Liver (tissue), 3 donors: ENCODE measurements around the gene CNOT3.

Experiments
- CTCF ChIP-seq: fragments of 150-350 bp; IDR thresholded peaks from 2 replicates; pipeline ENCODE4 v1.5.1; 2017; ENCODE audit warnings: improper control_type of control experiment, low read depth, low read length; ENCODE audit not compliant: missing input control
- EGR1 ChIP-seq, 2 donors: IDR thresholded peaks; 2 replicates each; pipeline ENCODE4 v1.6.1; 2016 to 2018; ENCODE audit warnings: antibody characterized with exemption in 2 of 2, low read depth in 2 of 2
- FOXA1 ChIP-seq: IDR thresholded peaks from 2 replicates; pipeline ENCODE4 v1.6.1; 2016; ENCODE audit warnings: antibody characterized with exemption
- GABPA ChIP-seq, 2 donors: IDR thresholded peaks in 1 of 2; conservative IDR thresholded peaks in 1 of 2; 2 replicates each; pipeline ENCODE4 v1.6.1; 2016; ENCODE audit warnings: antibody characterized with exemption in 2 of 2, mild to moderate bottlenecking in 1 of 2, moderate library complexity in 1 of 2
- JUND ChIP-seq, 2 donors: IDR thresholded peaks; 2 replicates each; pipeline ENCODE4 v1.6.1; 2016; ENCODE audit warnings: antibody characterized with exemption in 2 of 2
- MAX ChIP-seq: IDR thresholded peaks from 2 replicates; pipeline ENCODE4 v1.6.1; 2016; ENCODE audit warnings: antibody characterized with exemption
- NR2F2 ChIP-seq: IDR thresholded peaks from 2 replicates; pipeline ENCODE4 v1.6.1; 2016; ENCODE audit warnings: antibody characterized with exemption
- RAD21 ChIP-seq, 2 donors: IDR thresholded peaks; 2 replicates each; pipeline ENCODE4 v1.6.1; 2016; ENCODE audit warnings: antibody characterized with exemption in 2 of 2, mild to moderate bottlenecking in 2 of 2
- REST ChIP-seq: IDR thresholded peaks from 2 replicates; pipeline ENCODE4 v1.6.1; 2016; ENCODE audit warnings: antibody characterized with exemption, mild to moderate bottlenecking
- SP1 ChIP-seq: IDR thresholded peaks from 2 replicates; pipeline ENCODE4 v1.6.1; 2018; ENCODE audit warnings: antibody characterized with exemption, mild to moderate bottlenecking
- TAF1 ChIP-seq: conservative IDR thresholded peaks from 2 replicates; pipeline ENCODE4 v1.6.1; 2016; ENCODE audit warnings: antibody characterized with exemption, mild to moderate bottlenecking
- YY1 ChIP-seq: IDR thresholded peaks from 2 replicates; pipeline ENCODE4 v1.6.1; 2016; ENCODE audit warnings: antibody characterized with exemption, mild to moderate bottlenecking
- donor health status: healthy.
- donor health status: healthy.

GRCh38 chr19:54153731-54154326 is 16.3 kb downstream of the CNOT3 start:
- no peak for TF ChIP-seq TAF1
- TF ChIP-seq CTCF: no peak
- no peak for TF ChIP-seq MAX
- TF ChIP-seq EGR1 (IDR thresholded peaks at IDR 0.05; ENCODE audit: low read depth in 2 of 2): no peak
- no peak for TF ChIP-seq YY1
- TF ChIP-seq SP1: no peak
- no peak for TF ChIP-seq REST
- TF ChIP-seq FOXA1: no peak
- no peak for TF ChIP-seq GABPA (IDR thresholded peaks at IDR 0.05 in 1 of 2, conservative IDR thresholded peaks at IDR 0.05 in 1 of 2)
- no peak for TF ChIP-seq JUND (IDR thresholded peaks at IDR 0.05)
- TF ChIP-seq RAD21 (IDR thresholded peaks at IDR 0.05): no peak
- no peak for TF ChIP-seq NR2F2
